AG09319 (cell line): ENCODE data around the gene TYMP.

ENCODE experiments used
- DNase-seq: peaks from one replicate; pipeline ENCODE4 v3.0.0-alpha.2; 2010; ENCODE audit warnings: low read depth; ENCODE audit errors: extremely low read depth
- CTCF ChIP-seq: IDR thresholded peaks from 2 replicates; pipeline ENCODE4 v1.5.1; 2011; ENCODE audit warnings: low read depth, mild to moderate bottlenecking, inconsistent platforms, low read length, moderate library complexity

Gene TYMP

GRCh38 chr22:50524676-50525103 is 5.1 kb downstream of the TYMP start:
- no peak for TF ChIP-seq CTCF
- no peak for DNase-seq

GRCh38 chr22:50523806-50524675 is 5.8 kb downstream of the TYMP start:
- TF ChIP-seq CTCF = no peak
- DNase-seq = no peak

- DNase-seq = no peak
- TF ChIP-seq CTCF = no peak
Measured at GRCh38 chr22:50523458-50523805, 6.4 kb downstream of the TYMP start.

- DNase-seq = no peak
- TF ChIP-seq CTCF = no peak
Measured at GRCh38 chr22:50522806-50523438, 6.9 kb downstream of the TYMP start.

- TF ChIP-seq CTCF = no peak
- no peak for DNase-seq
Measured at GRCh38 chr22:50522208-50522805, 7.5 kb downstream of the TYMP start.

- no peak for TF ChIP-seq CTCF
- DNase-seq = no peak
Measured at GRCh38 chr22:50521710-50522109, 8.1 kb downstream of the TYMP start.
